ENCODE measurements around the gene GSS.

The GSS gene

DNA sequence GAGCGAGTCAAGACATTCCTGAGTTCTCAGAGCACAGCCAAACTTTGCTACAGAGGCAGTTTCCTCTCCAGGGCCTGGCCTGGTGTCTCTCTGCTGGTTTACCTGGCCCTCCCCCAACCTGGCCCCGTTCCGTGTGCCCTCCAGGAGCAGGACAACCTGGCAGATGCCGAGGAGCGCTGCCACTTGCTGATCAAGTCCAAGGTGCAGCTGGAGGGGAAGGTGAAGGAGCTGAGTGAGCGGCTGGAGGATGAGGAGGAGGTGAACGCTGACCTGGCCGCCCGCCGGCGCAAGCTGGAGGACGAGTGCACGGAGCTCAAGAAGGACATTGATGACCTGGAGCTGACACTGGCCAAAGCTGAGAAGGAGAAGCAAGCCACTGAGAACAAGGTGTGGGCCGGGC lies 39.6 kb upstream of the GSS start:
- intact Hi-C loops (cut with DNase I): loop anchor here (5.0 kb wide), 2 partner anchors 38 to 97 kb away; partner anchors contain the start of genes GSS, MYH7B and TRPC4AP
- no peak for DNase-seq

DNA sequence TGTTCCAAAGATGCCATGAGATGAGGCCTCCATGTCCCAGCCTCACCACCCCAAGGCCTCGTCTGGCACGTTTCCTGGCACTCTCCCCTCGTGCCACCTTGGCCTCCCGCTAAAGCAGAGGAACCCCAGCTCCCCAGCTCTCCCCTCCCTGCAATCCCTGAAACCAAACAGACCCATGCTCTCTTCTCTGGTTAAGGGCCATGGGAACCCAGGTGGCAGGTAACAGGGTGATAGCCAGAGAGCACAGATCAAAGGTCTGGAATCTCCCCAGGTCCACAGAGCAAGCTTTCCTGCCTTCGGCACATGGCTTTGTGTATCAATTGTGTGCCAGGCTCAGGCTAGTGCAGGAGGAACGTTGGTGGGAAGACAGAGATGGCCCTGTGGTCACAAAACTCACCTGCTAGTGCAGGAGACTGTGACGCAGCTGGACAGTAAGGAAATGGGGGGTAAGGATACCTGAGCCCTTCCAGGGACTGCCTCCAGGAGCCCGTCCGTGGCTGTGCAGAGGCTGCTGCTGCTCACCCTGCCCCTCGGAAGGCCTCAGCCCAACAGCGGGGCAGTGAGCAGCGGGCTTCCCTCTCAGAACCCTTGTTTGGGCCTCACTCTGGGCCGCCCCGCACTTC lies 39.0 kb upstream of the GSS start:
- DNase-seq: peak in 1 of 10 donors; percentile 80
- intact Hi-C loops (cut with DNase I): loop anchor here (5.0 kb wide), 2 partner anchors 37 to 98 kb away; partner anchors contain the start of genes GSS, MYH7B and TRPC4AP

DNA sequence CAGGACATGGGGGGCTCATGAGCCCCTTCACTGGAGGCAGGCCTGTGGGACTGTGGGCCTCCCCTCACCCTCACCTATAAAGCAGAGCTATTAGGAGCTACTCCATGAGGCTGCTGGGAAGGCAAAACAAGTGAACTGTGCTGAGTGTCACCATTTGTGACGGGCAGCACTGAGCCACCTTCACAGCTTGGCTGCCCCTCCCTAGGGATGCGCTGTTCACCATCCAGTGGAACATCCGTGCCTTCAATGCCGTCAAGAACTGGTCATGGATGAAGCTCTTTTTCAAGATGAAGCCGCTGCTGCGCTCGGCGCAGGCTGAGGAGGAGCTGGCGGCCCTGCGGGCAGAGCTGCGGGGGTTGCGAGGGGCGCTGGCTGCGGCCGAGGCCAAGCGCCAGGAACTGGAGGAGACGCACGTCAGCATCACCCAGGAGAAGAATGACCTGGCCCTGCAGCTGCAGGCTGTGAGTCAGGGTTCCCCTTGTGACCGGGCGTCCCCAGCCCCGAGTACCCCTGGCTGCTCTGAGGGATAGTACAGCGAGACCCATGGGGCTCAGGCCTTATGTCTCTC lies 38.4 kb upstream of the GSS start:
- DNase-seq: peak in 1 of 10 donors; percentile 73
- intact Hi-C loops (cut with DNase I): no loop called here

DNA sequence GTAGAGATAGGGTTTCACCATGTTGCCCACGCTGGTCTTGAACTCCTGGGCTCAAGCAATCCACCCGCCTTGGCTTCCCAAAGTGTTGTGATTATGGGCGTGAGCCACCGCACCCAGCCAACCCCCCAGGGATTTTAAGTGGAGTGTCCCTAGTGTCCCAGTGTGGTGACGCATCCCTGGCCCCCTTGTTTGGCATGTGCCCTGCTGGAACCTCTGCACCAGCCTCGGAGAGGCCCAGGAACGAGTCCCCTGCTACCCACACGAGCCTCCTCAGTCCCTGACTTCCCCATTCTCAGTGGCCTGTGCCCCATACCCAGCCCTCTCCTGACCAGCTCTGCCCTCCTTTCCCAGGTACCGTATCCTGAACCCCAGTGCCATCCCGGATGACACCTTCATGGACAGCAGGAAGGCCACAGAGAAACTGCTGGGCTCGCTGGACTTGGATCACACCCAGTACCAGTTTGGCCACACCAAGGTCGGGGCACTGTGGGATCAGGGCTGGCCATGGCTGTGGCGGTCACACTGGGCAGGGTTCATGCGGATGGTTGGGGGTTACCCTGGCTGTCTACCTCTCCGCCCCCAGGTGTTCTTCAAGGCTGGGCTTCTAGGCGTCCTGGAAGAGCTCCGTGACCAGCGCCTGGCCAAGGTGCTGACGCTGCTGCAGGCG lies 37.3 kb upstream of the GSS start:
- intact Hi-C loops (cut with DNase I): no loop called here
- no peak for DNase-seq

DNA sequence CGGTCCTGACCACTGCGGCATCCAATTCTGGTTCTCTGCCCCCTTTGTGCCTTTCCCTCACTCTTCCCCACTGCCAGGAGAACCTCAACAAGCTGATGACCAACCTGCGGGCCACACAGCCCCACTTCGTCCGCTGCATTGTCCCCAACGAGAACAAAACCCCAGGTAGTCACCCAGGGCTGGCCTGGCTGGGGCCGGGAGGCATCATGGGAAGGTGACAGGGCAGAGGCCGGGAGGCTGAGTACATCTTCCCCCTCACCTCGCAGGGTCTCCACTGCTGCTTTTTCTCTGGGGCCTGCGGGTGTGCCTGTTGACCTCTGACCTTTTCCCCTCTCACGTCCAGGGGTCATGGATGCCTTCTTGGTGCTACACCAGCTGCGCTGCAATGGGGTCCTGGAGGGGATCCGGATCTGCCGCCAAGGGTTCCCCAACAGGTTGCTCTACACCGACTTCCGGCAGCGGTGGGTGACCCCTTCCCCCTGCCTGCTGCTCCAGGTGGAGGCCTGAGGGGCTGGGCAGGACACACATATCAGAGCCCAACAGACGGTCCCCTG lies 35.1 kb upstream of the GSS start:
- no peak for DNase-seq
- intact Hi-C loops (cut with DNase I): no loop called here

DNA sequence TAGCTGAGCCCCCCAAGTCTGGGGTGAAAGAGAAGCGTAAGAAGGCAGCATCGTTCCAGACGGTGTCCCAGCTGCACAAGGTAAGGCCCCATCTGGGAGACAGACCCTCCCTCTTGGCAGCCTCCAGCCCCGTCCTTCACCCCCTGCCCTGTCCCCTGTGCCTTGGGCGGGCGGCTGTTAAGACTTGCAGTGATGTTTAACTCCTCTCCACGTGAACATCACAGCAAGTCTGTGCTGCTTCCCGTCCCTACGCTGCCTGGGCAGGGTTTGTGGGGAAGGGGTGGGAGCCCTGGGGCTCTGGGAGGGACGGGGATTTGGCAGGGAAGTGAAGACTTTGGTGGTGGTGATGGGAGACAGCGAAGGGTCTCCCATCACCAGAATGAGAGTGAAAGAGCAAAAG lies 34.6 kb upstream of the GSS start:
- no peak for DNase-seq
- intact Hi-C loops (cut with DNase I): no loop called here

DNA sequence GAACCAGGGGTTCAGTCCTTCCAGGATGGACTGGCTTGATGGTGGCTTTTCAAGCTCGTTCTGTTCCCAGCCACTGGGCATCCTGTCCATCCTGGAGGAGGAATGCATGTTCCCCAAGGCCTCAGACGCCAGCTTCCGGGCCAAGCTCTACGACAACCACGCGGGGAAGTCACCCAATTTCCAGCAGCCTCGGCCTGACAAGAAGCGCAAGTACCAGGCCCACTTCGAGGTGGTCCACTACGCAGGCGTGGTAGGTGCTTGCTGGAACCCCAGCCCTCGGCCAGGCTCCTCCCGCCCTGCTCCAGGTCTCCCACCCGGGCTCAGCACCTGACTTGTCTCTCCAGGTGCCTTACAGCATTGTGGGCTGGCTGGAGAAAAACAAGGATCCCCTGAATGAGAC lies 34.1 kb upstream of the GSS start:
- DNase-seq: no peak
- intact Hi-C loops (cut with DNase I): no loop called here

DNA sequence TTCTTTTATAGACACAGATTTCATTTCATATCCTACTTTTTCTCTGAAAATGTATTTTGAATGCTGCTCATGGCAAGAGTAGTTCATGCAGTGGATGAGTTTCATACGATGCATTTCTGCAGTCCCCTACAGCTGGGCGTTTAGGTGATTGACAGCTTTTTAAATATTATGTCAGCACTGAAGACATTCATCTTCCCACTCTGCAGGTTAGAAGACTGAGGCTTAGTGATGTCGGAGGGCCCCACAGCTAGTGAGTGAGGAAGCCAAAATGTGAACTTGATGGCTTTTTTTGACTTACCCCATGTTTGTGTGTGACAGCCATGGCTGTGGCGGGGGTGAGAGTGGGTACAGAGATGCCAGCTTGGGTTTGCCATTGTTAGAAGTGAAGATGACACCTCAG lies 33.5 kb upstream of the GSS start:
- intact Hi-C loops (cut with DNase I): no loop called here
- no peak for DNase-seq

DNA sequence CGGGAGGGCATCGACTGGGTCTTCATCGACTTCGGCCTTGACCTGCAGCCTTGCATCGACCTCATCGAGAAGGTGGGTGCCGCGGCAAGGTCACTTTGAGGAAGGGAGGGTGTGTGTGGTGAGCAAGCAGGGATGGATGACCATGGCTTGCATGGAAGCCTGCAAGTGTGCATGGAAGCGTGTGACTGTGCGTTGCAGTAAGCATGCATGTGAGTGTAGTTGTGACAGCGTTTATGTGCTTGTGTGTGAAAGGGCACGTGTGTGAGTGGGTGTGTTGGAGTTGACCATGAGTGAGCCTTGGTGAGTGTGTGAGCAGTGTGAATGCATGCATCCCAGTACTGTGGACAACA lies 32.6 kb upstream of the GSS start:
- intact Hi-C loops (cut with DNase I): no loop called here
- DNase-seq: peak in 2 of 10 donors; percentile 56 to 78

DNA sequence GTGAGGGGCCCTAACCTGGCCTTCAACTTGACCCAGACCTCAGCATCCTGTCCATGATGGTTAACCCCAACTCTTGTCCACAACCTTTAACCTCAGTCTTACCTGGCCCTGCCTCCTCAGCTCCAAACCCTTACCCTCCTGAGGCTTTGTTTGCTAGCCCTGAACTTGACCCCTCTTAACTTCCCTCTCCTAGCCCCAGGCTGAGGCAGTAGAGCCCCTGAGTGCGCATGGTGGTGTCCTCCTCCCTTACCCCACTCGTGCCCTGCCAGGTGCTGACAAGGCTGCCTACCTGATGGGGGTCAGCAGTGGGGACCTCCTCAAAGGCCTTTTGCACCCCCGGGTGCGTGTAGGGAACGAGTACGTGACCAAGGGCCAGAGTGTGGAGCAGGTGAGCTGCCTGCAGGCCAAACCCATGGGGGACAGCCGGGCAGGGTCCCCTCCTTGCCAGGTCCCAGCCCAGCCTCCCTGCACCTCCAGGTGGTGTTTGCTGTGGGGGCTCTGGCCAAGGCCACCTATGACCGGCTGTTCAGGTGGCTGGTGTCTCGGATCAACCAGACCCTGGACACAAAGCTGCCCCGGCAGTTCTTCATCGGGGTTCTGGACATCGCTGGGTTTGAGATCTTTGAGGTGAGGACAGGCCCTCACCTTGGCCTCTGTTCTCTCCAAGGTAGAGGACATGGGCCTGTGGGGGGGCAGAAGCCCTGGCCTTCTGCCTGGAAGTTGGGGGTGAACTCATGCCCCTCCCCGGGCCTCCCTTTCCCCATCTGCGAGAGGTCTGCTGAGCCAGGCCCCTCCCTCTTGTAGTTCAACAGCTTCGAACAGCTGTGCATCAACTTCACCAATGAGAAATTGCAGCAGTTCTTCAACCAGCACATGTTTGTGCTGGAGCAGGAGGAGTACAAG lies 31.9 kb upstream of the GSS start:
- intact Hi-C loops (cut with DNase I): no loop called here
- DNase-seq: peak in 3 of 10 donors; percentile 3 to 74 (median 74)

DNA sequence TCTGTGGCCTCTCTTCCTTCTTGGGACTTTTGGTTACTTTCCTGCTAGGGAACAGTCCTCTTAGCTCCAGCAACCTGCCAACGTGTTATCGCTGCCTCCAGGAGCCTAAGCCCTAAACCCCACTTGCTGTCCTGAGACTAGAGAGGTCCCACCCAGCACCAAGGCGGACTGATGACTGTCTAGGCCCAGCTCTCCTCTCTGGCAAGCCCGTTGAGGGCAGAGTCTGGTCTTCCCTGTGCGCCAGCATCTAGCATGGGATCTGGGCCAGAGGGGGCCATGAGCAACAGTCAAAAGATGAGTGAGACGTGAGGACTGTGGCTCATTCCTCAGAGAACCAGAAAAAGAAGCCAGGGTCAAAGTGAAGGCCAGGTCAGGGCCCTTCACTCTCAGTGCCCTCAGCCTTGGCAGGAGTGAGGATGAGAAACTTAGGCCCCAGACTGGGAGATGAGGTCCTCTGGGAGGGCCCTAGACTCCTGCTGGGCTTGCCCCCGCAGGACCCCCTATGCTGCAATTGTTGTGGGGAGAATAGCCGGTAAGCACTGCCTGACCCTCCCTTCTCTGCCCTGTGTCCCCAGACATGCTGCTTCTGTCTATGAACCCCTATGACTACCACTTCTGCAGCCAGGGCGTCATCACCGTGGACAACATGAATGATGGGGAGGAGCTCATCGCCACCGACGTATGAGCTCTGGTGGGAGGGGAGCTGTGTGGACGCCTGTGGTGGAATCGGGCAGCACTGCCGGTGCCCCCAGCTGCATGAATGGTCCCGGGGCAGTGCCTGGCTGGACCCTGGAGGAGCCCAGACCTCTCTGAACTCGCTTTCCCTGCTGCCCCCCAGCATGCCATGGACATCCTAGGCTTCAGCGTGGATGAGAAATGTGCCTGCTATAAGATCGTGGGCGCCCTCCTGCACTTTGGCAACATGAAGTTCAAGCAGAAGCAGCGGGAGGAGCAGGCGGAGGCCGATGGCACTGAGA lies 31.0 kb upstream of the GSS start:
- intact Hi-C loops (cut with DNase I): no loop called here
- peak in 3 of 10 donors; percentile 5 to 79 (median 41) for DNase-seq

DNA sequence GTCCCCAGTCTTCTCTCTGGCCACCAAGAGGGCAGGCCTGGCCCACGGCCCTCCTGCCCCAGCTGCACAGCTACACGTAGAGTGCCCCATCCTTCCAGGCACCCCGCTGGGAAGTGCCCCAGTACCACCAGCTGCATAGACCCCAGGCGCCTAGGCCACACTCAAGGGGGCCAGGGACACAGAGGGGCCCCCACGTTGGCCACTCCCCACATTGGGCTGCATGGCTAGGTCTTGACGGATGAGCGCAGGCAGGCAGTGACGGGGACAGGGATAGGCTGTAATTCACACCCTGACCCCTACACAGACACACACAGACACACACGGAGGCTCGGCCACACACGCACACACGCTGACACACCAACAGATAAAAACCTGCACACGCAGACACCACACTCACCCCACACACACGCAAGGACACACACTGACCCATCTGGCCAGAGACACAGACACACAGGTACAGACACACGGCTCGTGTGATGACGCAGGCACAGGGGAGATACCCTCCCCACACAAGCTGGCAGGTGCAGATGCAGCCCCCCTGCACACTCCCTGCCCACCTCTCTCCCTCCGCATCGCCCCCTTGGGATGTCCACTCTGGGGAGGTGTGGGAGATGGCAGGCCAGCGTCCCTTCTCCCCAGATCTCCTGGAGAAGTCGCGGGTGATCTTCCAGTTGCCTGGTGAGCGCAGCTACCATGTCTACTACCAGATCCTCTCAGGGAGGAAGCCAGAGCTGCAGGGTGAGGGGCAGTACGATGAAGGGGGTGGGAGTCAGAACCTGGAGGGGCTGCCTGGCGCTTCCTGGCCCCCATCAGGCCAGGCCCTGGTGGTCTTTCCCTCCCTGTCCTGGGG lies 30.1 kb upstream of the GSS start:
- intact Hi-C loops (cut with DNase I): no loop called here
- DNase-seq: peak in 3 of 10 donors; percentile 16 to 70 (median 43)

DNA sequence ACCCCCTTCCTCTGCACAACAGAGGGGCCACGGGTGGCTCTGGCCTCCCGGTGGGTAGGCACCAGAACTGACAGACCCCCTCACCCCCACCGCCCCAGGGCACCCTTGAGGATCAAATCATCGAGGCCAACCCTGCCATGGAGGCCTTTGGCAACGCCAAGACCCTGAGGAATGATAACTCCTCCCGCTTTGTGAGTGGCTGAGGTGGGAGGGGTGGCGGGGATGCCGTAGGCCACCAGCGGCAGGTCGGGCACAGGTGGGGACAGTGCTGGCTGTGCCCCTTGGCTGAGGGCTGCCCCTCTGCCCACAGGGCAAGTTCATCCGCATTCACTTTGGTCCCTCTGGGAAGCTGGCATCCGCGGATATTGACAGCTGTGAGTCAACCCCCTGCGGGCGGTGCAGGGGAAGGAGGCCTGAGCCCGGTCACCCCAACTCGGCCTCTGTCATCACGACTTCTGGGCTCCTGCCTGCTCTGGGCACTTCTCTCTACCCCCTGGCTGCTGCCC lies 29.2 kb upstream of the GSS start:
- peak in 3 of 10 donors; percentile 23 to 87 (median 53) for DNase-seq

DNA sequence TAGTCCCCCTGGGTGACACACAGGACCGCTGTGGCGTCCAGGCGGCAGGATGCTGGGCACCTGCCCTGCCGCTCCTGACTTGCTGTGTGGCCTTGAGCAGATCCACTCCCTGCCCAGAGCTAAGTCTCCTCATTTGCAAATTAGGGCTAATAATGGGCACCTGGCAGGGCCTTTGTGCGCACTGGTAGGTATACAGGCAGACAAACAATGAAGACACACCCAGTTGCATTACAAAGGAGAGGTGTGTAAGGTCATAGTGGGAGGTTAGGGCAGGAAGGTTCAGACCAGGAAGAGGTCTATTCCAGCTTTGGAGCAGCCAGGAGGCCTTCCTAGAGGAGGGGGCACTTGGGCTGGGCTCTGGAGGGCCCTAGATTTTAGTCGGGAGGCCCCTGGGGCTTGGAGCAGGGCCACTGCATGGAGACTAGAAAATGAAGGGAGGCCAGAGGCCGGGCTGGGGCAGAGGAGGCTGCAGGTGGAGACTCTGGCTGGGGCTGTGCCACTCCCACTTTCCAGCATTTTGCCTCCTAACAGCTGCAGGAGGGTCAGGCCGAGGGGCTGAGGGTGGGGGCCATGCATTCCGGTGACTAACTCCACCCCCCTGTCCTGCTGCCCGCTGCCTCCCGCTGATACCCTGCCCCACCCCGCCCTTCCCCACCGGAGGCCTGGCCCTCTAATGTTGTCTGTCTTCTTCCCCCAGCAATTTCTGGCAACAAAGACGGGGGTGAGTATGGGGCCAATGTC lies 28.6 kb upstream of the GSS start:
- intact Hi-C loops (cut with DNase I): no loop called here
- peak in 3 of 10 donors; percentile 41 to 55 (median 52) for DNase-seq

More for the DNA sequence above, 29.2 kb upstream of the GSS start:
- intact Hi-C loops (cut with DNase I): no loop called here

DNA sequence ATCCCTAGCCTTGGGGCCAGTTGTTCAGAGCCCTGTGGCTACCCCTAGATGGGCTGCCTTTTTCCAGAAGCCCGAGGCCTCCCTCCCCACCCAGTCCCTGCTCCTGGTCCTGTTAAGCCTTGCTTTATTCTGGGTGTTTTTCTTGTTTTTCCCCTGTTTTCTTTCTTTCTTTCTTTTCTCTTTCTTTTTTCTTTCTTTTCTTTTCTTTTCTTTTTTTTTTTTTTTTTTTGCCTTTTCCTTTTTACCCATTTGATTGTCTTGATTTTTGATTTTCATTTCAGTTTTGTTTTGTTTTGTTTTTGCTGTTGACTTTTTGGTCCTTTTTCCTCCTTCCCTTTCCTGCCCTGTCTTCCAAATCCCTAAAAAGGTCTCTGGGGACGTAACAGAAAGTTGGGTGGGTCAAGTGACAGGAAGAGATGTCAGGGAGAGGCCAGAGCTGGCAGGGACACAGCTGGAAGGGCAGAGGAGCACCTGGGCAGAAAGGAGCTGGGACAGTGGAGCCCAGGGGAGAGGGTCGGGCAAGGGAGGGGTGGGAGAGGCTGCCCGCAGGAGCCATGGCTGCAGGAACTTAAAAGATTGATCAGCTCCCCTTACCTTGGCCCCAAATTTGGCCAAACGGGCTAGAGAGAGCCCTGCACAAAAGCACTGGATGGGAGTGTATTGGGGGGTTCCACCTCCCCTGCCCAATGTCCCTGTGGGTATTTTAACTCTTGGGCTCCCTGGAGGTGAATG lies 27.6 kb upstream of the GSS start:
- intact Hi-C loops (cut with DNase I): no loop called here
- peak in 4 of 10 donors; percentile 1 to 36 (median 25) for DNase-seq

DNA sequence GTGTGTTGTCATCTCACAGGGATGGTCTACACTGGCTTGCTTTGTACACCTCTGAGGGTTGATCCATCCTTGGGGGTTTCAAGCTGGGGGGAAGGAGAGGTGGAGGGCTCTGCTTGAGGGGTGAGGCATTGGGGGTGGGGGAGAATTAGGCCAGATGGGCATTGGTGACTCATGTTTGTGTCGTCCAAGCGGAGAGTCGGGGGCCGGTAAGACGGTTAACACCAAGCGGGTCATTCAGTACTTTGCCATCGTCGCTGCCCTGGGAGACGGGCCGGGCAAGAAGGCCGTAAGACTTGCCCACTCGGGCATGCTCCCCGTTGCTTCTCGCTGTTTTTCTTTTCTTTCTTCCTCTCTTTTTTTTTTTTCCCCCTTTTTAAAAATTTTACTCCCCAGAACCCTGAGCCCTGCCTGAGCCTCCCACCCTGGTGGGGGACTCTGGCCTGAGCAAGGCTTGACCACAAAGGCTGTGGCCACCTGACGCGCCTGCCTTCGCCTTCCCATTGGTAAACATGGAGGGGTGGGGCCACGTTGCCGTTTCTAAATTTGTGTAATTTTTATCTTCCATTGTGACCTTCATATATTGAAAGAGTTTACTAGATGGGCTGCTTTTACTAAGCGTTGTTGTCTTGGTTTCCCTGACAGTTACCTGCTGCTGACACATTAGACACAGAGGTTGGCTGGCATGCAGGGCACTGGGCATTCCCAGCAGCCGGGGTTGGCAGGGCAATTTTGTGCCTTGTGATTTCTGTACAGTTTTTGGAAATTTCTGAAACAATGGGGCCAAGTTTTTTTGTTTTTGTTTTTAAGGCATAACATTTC lies 26.9 kb upstream of the GSS start:
- intact Hi-C loops (cut with DNase I): no loop called here
- peak in 3 of 10 donors; percentile 37 to 83 (median 63) for DNase-seq

Data from posterior cingulate gyrus (tissue), 11 donors.